Middle frontal gyrus (tissue), 1 donor: Measurements from ENCODE around the gene SDK1.

ENCODE experiments used
- DNase-seq: peaks from one replicate; pipeline ENCODE4 v3.0.0-alpha.2; 2015; ENCODE audit warnings: low spot score; ENCODE audit errors: extremely low spot score

Gene SDK1

DNA sequence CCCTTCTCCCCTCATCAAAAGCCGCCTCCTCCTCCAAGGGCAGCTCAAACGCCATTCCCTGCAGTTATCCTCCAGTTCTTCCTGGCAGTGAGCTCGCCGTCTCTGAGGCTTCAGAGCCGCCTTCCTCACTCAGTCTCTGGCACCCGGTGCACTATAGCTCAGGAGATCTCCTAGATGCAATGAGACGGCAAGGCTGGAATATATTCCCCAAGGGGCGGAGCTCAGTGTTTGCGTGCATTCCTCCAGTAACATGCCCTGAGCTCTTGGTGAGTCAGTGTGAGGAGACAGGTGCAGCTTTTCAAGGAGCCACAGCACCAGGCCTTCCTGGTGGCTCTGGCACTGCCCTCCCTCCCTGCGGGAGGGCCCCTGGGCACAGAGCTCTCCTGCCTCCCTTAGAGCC lies 868.4 kb downstream of the SDK1 start:
- no peak for DNase-seq

DNA sequence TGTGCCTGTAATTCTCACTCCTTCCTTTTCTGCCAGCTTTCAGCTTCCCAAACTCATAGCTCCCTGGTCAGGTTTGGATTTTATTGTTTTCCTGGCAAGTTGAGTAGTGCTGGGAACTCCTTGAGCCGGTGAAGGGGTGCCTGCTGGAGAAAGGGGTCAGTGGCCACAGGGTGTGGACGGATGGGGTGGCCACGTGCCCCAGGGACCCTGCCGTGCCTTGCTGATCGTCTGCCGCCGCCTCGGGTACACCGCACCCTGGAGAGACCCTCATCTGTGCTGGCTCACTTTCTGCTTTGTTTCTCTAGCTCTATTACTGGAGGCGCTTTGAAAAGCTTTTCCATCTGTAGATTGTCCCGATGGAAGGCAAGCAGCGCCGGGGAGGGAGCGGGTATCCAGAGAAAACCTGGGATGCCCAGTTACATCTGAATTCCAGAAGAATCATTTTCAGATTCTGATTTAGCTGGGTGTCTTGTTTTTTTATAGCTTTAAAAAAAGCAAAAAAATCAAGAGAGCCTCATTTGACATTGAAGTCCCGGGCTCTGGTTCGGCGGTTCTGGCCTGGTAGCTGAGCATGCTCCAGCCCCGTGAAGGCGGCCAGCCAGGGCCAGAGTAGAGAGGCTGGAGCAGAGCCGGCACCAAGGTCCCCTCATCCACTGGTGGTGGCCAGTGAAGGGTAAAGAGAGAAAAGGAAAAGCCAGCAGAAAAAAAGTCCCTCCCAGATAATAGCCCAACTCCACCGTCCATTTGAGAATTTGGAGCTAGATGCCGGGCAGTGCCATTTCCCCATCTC lies 870.1 kb downstream of the SDK1 start:
- DNase-seq = no peak

DNA sequence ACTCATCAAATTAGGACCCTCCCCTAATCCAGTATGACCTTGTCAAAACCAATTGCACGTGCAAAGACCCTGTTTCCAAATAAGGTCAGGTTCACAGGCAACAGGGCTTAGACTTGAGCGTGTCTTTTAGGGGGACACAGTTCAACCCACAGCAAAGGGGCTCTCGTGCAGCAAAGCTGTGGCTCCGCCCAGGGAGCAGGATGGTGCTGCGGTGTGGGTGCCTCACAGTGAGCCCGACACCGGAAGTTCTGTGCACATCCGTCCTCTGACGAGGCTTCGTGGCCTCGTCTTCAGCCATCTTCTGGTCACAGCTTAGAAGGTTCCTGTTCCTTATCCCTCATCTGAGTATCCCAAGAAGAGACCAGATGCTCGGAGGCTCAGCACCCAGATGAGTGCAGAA lies 871.8 kb downstream of the SDK1 start:
- DNase-seq = no peak

DNA sequence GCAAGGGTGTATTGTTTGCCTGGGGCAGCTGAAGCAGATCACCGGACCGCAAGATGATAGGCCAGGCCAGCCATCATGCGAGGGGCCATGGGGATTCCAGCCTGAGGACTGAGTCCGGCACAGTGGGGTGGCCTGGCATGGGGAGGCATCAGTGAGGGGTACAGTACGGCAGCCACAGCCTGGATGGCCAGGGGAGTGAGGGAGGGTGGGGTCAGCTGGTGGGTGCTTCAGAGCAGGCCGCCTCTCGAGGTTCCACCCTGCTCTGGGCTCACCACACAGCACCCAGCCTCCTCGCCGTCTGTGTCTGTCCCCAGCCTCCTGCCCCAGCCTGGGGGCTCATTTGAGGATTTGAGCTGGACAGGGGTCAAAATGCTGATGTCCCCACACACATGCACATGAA lies 872.6 kb downstream of the SDK1 start:
- DNase-seq = no peak

DNA sequence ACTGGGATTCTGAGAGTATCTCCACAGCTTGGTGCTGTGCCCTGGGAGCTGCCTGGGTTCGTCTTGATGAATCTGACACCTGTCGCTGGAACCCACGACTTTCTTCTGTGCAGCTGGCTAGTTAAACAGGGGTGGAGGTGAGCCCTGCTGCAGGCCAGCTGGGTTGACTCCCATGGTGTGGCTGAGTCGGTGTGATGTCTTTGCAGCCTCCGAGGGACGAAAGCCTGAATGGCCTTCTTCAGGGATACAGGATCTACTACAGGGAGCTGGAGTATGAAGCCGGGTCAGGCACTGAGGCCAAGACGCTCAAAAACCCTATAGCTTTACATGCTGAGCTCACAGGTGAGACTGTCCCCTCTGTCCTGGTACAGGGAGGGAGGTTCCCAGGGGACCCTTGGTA lies 873.0 kb downstream of the SDK1 start:
- DNase-seq = no peak

DNA sequence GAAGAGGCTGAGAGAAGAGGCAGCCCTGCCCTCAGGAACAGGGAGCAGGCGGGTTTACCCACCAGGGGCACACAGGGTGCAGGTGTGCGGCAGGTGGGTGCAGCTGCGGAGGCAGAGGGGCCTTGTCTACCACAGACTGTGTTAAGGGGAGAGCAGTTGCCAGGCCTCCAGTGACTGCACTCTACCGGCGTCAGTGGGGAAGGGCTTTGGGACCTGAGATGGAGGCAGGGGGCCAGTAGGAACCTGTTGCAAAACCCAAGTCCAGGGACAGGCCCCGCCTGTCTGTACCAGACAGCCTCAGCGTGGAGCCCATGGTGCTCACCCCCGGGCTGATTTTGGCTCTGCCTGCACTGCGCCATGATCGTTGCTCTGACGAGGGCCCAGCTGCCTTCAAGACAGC lies 873.4 kb downstream of the SDK1 start:
- DNase-seq = no peak

DNA sequence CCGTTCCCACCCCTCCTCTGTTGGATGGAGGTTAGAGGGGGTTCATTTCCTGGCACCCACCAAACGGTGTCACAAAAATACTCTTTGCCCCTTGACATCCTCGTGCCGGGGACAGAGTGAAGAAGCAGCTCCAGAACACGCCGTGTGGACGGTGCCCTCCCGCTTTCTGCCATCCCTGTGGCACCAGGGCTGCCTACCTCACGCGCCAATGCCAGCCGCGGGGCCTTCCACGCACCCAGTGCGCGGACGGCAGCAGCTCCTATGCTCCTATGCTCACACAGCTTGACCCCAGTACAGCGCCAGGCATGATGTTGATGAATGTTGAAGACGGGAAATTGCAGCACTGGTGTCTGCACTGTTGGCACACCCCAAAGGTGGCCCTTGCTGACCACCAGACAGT lies 873.8 kb downstream of the SDK1 start:
- no peak for DNase-seq

DNA sequence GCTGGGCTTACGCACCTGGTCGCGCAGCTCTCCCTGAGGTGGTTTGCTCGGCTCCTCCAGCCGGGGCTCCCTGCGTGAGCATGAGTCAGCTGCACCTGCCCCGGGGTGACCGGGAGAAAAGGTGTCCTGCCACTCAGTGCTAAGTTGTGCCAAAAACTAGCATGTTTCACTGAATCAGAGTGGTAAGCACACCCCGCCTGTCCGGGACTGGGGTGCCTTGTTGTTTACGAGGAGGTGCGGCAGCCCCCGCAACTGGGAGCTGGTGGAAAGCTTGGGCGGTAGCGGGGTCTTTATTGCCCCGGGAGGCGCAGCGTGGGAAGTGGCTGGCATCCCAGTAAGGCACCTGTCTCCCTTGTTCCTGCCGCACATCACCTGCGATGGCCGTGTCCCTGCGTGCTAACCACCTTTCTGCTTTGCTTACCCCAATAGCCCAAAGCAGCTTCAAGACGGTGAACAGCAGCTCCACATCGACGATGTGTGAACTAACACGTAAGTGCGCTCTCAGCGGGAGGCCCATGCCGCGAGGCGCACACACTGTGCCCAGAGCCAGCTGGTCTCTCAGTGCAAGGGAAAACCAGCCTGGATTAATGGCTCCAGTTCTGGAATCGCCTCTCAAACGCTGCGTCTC lies 874.4 kb downstream of the SDK1 start:
- no peak for DNase-seq

DNA sequence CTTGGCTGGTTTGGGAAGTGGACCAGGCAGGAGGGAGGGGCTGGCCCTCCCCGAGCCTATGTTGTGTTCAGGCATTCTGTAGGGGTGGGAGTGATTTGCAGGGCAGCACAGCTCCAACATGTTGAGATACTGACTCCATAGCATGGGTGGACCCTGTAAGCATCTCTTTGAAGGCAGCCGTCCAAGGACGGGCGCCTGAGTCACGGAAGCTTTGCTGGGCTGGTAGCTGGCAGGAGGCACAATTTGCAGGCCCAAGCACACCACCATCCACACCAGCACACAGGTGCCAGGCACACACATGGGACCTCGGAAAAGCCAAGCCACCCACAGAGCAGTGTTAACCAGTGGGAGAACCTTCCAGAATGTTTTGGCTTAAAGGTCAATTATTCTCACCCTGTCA lies 875.9 kb downstream of the SDK1 start:
- DNase-seq = no peak

DNA sequence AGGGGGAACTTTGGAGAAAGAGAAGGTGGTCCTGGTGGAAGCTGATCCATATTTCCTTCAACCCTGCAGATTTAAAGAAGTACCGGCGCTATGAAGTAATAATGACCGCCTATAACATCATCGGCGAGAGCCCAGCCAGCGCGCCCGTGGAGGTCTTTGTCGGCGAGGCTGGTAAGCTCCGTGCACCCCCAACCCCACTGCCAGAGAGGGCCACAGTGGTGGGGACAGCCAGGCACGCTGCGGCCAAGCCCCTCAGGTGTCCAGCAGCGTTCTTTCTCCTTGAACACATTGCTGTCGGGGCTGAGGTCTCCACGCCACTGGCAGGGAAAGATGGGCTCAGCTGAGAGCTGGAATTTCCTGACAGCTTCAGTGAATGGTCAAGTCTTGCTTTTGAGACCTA lies 877.4 kb downstream of the SDK1 start:
- DNase-seq = no peak

DNA sequence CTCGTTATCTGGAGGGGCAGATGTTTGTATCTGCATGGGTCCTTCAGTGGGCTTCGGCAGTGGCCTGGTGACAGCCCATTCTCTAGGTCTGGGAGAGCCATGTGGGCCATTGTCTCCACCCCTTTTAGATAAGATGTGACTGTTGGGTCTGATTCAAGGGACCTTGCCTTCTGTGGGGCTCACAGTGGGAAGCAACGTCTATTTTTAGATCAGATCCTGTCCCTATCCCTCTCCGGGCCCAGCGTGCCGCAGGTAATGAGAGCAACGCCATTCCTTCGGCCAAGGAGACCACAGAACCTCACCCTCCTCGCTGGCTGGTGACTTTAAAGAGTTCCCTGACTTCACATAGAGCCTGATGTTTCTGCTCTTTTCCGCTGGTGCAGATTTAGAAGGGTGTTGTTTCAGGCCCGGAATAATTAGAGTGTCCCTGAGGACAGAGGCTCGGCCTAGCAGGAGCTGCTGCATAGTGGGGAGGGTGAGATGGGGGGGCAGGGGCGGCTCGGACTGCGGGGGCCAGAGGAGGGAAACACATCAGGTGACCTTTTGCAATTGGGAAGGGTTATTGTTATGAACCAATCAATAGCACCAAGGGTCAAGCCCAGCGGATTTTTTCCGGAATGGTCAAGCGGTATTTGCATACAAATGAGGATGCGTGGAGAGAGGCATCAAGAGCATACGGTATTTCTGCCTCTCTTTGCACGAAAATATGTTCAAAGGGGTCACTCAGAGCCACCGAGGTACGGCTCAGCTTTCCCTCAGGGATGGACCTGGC lies 878.0 kb downstream of the SDK1 start:
- DNase-seq = no peak

DNA sequence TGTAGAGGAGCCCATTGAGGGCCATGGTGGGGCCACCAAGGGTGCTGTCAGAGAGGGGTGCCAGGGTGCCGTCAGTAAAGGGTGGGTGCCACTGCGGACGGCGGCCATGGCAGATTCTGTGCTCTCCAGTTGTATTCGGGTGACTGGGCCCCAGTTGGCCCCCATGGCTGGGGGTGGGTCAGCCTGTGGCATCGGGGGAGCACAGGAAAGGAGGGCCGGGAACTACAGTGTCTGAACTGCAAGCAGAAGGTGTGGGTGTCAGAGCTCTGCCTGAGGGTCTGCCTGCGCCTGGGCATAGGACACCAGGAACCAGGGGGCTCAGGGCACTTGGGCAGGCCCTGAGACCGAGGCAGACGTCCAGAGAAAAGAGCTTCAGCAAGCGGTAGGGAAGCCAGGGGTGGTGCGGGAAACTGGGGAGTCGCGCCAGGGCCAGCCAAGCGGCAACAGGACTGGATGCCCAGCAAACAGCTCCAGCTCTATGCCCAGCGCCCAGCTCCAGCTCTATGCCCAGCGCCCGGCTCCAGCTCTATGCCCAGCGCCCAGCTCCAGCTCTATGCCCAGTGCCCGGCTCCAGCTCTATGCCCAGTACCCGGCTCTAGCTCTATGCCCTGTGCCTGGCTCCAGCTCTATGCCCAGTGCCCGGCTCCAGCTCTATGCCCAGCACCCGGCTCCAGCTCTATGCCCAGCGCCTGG lies 878.8 kb downstream of the SDK1 start:
- no peak for DNase-seq

DNA sequence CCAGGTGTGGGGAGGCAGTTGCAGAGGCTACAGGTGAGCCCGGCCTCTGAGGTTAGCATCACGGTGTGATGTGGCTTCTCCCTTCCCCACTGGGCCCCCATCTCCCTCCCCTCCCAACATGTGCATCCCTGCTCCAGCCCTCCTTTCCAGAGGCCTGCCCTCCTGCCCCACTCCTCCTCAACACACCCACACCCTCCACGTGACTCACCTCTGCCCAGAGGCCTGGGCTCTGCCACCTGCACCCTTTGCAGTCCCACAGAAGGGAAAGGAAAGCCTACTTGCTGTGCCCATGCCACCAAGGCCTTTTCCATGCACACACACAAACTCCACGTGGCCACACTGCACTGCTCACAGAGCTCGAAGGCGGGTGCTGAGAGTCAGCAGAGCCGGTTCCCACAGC lies 880.4 kb downstream of the SDK1 start:
- no peak for DNase-seq

DNA sequence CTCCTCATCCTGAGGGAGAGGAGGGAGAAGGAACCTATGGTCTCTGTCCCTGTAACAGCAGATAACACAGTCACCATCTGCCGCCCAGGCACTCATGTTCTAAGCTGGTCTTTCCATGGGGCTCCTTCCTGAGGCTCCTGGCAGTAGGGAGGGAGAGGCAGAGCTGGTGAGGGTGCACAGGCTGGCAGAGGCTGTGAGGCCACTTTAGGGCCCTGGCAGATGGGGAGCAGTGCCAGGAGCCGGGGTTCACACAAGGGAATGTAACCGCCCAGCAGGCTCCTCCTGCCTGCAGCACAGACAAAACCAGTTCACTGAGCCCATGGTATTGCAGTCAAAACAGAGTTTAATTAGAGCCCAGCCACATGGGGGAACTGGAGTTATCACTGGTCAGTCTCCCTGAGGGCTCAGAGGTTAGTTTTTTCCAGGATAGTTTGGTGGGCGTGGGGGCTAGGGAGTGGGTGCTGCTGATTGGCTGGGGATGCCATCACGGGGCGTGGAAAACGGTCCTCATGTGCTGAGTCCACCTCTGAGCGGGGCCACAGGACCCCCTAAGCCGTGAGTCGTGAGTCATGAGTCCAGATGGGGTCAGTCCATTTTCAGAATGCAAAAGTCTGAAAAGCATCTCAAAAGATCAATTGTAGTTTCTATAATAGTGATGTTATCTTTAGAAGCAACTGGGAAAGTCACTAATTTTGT lies 881.7 kb downstream of the SDK1 start:
- DNase-seq = no peak

DNA sequence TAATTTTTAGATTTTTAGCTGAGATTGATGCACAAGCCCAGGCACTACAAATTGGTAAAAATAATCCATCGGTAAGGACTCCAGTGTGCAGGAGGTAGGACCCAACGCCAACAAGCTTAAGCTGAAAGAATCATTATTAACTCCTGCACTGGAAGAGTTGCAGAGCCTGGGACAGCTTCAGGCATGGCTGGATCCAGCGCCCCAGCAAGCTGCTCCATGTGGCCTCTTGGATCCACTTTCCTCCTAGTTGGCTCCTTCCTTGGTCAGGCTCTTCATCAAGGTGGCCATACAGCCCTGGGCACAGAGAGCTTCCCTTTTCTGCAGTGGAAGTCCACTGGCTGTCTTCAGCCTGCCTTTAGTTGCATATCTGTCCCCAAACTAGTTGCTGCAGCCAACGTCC lies 883.6 kb downstream of the SDK1 start:
- no peak for DNase-seq

DNA sequence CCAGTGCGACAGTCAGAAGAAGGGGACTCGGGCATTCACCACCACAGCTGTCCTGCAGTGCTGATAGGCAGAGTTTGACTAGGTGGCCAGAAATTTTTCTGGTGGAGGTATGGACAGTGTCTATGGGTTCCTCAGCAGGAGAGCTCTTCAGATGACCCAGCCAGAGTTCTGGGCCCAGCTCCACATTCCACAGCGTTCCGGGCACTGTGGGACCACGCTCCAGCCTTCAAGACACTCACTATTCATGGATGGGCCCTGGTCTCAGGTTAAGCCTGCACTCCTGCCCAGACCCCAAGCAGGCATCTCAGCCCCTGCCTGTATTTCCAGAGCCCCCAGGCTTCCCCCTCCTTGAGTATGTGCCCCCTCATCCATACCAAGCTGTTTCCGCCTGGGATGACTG lies 884.1 kb downstream of the SDK1 start:
- DNase-seq = no peak

DNA sequence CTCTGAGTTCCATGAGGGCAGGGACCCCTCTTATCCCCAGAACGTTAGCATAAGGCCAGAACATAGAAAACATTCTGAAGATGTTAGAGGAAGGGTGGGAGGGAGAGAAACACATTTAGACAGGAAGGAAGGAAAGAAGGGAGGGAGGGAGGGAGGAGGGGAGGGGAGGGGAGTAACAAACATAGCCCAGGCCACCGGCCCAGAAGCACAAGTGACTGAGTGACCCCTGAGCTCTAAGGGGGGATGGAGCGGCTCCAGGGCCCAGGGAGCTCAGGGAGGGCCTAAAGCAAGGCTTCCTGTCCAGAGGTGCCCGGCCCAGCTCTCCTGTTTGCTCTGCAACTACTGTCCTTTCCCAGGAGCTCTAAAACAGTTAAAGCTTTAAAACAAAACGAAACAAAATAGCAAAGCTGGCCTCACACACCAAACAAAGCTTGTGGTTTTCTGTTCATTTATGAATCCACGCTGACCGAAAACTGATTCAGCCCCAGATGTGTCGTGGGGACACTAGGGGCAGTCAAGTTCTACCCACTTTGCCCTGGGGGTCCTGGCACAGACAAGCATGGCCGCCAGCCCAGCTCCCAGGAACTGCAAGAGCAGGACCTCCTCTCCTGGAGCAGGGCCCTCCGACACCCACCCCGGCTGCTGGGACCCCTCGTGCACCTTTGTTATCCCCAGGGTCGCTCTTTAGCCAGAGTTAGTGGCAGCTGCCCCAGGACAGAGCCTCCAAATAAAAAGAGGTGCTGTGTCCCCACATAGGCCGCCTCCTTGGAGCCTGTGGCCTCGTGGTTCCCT lies 884.9 kb downstream of the SDK1 start:
- DNase-seq = no peak

DNA sequence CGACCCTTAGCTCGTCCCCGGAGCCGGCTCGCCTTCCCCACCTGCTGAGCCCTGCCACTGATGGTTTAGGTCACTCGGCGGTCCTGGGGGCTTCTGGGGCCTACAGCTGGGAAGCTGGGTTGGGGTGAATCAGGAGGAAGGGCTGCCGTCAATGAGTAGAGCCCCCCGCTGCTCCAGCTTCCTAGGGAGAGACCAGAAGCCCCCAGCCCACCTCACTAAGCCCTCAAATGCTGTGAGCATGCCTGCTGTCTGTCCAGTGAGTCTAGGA lies 885.4 kb downstream of the SDK1 start:
- no peak for DNase-seq

DNA sequence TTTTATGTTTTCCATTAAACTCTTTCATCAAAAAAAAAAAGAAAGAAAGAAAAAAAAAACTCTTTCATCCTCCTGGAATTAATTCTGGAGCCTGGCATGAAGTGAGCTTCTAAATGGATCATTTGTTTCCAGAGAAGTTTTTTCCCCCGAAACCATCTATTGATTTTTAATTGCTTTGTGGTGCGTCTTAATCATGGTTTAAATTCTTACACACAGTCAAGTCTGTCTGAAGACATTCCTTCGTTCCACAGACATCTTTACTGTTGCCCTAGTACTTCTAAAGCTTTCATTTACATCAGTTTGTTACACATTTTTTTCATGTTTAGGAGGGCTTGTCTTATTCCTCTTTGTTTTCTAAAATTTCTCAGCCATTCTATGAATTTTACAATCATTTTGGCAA lies 887.6 kb downstream of the SDK1 start:
- peak; percentile 5 for DNase-seq

DNA sequence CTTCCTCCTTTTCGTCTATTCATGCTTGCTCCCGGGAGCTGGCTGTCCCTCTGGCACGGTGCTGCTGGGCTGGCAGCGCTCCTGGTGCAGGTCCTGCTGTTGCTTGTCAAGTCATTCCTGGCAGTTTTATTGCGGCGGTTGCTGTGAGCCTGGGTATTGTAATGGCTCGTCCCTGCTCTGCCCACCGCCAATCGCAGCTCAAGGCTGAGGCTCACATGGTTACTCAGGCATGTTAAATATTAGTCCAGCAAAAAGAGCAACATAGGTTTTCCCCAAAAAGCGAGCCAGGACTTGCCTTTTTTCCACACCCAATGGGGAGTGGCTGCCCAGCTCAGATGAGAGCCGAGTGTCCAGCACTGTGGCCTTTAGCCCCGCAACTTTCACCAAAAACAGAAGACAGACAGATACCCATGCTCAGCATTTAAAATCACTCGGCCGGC lies 888.1 kb downstream of the SDK1 start:
- peak; percentile 30 for DNase-seq
